Prostate gland (tissue), 2 donors: ENCODE results near the gene YBX1.

Experiments
- CTCF ChIP-seq, 4 experiments: fragments of 200-600 bp in 2 of 4; fragments of 450-650 bp in 2 of 4; sonication (generic) in 2 of 4; IDR thresholded peaks; 1 replicate in 3 of 4; 2 replicates in 1 of 4; pipeline ENCODE4 v1.5.1; 2016 to 2019; ENCODE audit warnings: antibody characterized with exemption in 4 of 4, mild to moderate bottlenecking in 2 of 4, moderate library complexity in 2 of 4
- POLR2A ChIP-seq: fragments of 450-650 bp; IDR thresholded peaks from one replicate; pipeline ENCODE4 v1.6.1; 2016; ENCODE audit warnings: antibody characterized with exemption, mild to moderate bottlenecking
- POLR2AphosphoS5 ChIP-seq: sonication (generic); formaldehyde crosslinking; IDR thresholded peaks from one replicate; pipeline ENCODE4 v1.6.1; 2017; ENCODE audit warnings: antibody characterized with exemption

GRCh38 chr1:42674214-42674613 lies 8.0 kb upstream of the YBX1 start:
- no peak for TF ChIP-seq POLR2AphosphoS5
- TF ChIP-seq CTCF (IDR thresholded peaks at IDR 0.05), result no peak
- no peak for TF ChIP-seq POLR2A
